IMR-90 (cell line): ENCODE data around the gene EXOC2. TPM values are rescaled to one million over a fixed set of nuclear protein-coding genes. Genes with fewer than 3 reads are reported as not detected.

ENCODE experiments used
- ATAC-seq: fragments of 200-7000 bp; cut with Tn5 transposase; 2 replicates; pipeline ENCODE4 v1.9.1; 2020; ENCODE audit warnings: low read depth, mild to moderate bottlenecking, moderate library complexity
- BruUV-seq: library from RNA; stranded (reverse); fragments of 400-500 nt; replicated peaks from 2 replicates; lab custom pipeline; 2021; lab: Mats Ljungman, UMichigan
- CTCF ChIA-PET: fragments of 300-600 bp; formaldehyde crosslinking; extraction: SDS; loops from one replicate; lab custom pipeline; 2021; ENCODE audit warnings: antibody characterized with exemption; lab: Yijun Ruan, JAX
- POLR2A ChIA-PET: fragments of 300-600 bp; sonication (Branson Sonifier 250); formaldehyde crosslinking; loops from one replicate; lab custom pipeline; 2022; ENCODE audit warnings: antibody characterized with exemption; ENCODE audit not compliant: unreplicated experiment; lab: Charles Lee
- DNase-seq: peaks from one replicate; pipeline ENCODE4 v3.0.0; 2013
- H2AFZ ChIP-seq: replicated peaks from 2 replicates; pipeline ENCODE3; 2013; ENCODE audit warnings: low read length, mild to moderate bottlenecking; ENCODE audit not compliant: poor library complexity
- H2AK5ac ChIP-seq: 2 replicates; pipeline ENCODE4 v1.6.1; 2013; ENCODE audit warnings: low read depth, low read length, inconsistent platforms
- H2AK9ac ChIP-seq: replicated peaks from 2 replicates; pipeline ENCODE3; 2013; ENCODE audit warnings: mild to moderate bottlenecking, low read depth, low read length, moderate library complexity; ENCODE audit not compliant: poor library complexity
- H2BK120ac ChIP-seq: 2 replicates; pipeline ENCODE4 v1.6.1; 2013; ENCODE audit warnings: low read depth, low read length, inconsistent platforms
- H2BK15ac ChIP-seq: 3 replicates; pipeline ENCODE4 v1.6.1; 2013; ENCODE audit warnings: low read depth, low read length, inconsistent platforms
- H2BK20ac ChIP-seq: 2 replicates; pipeline ENCODE4 v1.6.1; 2013; ENCODE audit warnings: low read depth, mild to moderate bottlenecking, inconsistent platforms, low read length, moderate library complexity
- H2BK5ac ChIP-seq: 2 replicates; pipeline ENCODE4 v1.6.1; 2013; ENCODE audit warnings: mild to moderate bottlenecking, low read depth, low read length, inconsistent platforms; ENCODE audit not compliant: poor library complexity, severe bottlenecking
- H3K14ac ChIP-seq: replicated peaks from 2 replicates; pipeline ENCODE4 v1.6.1; 2013; ENCODE audit warnings: low read depth, low read length, inconsistent platforms
- H3K18ac ChIP-seq: 2 replicates; pipeline ENCODE4 v1.6.1; 2013; ENCODE audit warnings: low read depth, low read length, control low read depth
- H3K23ac ChIP-seq: 2 replicates; pipeline ENCODE4 v1.6.1; 2013; ENCODE audit warnings: low read depth, low read length, inconsistent platforms
- H3K27ac ChIP-seq: 2 replicates; pipeline ENCODE4 v1.5.1; 2013; ENCODE audit warnings: mild to moderate bottlenecking, control low read depth, low read length; ENCODE audit not compliant: insufficient read depth
- H3K27me3 ChIP-seq: 2 replicates; pipeline ENCODE4 v1.6.1; 2013; ENCODE audit warnings: low read length; ENCODE audit not compliant: control insufficient read depth, insufficient read depth
- H3K36me3 ChIP-seq: 2 replicates; pipeline ENCODE4 v1.6.1; 2013; ENCODE audit warnings: low read length, mixed read lengths; ENCODE audit not compliant: control insufficient read depth, insufficient read depth
- H3K4ac ChIP-seq: 2 replicates; pipeline ENCODE4 v1.6.1; 2013; ENCODE audit warnings: low read depth, low read length, inconsistent platforms
- H3K4me1 ChIP-seq: 2 replicates; pipeline ENCODE4 v1.6.1; 2013; ENCODE audit warnings: low read length, mixed read lengths; ENCODE audit not compliant: control insufficient read depth, insufficient read depth
- H3K4me2 ChIP-seq: 2 replicates; pipeline ENCODE4 v1.6.1; 2013; ENCODE audit warnings: low read depth, mild to moderate bottlenecking, control low read depth, low read length, moderate library complexity
- H3K4me3 ChIP-seq: 2 replicates; pipeline ENCODE4 v1.5.1; 2013; ENCODE audit warnings: low read depth, mild to moderate bottlenecking, control low read depth, low read length, moderate library complexity; ENCODE audit not compliant: insufficient read depth
- H3K56ac ChIP-seq: 2 replicates; pipeline ENCODE4 v1.6.1; 2013; ENCODE audit warnings: low read length, inconsistent platforms; ENCODE audit not compliant: insufficient read depth; ENCODE audit errors: extremely low read depth
- H3K79me1 ChIP-seq, 2 experiments: 2 replicates each; pipeline ENCODE4 v1.6.1; 2013; ENCODE audit warnings: low read length in 2 of 2, inconsistent platforms in 1 of 2, low read depth in 1 of 2
- H3K9ac ChIP-seq: 2 replicates; pipeline ENCODE4 v1.6.1; 2013; ENCODE audit warnings: low read depth, low read length, control low read depth
- H3K9me1 ChIP-seq: 2 replicates; pipeline ENCODE4 v1.6.1; 2013; ENCODE audit warnings: low read length, inconsistent platforms; ENCODE audit not compliant: insufficient read depth
- H3K9me3 ChIP-seq: 2 replicates; pipeline ENCODE4 v1.6.1; 2013; ENCODE audit warnings: low read length; ENCODE audit not compliant: control insufficient read depth, insufficient read depth
- H4K20me1 ChIP-seq: 2 replicates; pipeline ENCODE4 v1.6.1; 2013; ENCODE audit warnings: low read length, inconsistent platforms; ENCODE audit not compliant: insufficient read depth
- H4K5ac ChIP-seq: 2 replicates; pipeline ENCODE4 v1.6.1; 2013; ENCODE audit warnings: mild to moderate bottlenecking, low read depth, low read length, control low read depth
- H4K8ac ChIP-seq, 2 experiments: 2 replicates each; pipeline ENCODE4 v1.6.1; 2013; ENCODE audit warnings: low read depth in 2 of 2, low read length in 2 of 2, control low read depth in 1 of 2, inconsistent platforms in 1 of 2
- H4K91ac ChIP-seq: 2 replicates; pipeline ENCODE4 v1.6.1; 2013; ENCODE audit warnings: low read depth, low read length, inconsistent platforms; ENCODE audit not compliant: insufficient read depth
- BHLHE40 ChIP-seq: fragments of 150-350 bp; IDR thresholded peaks from 2 replicates; pipeline ENCODE4 v1.6.1; 2016; ENCODE audit warnings: mild to moderate bottlenecking, low read depth, low read length
- CEBPB ChIP-seq: IDR thresholded peaks from 2 replicates; pipeline ENCODE4 v1.6.1; 2012; ENCODE audit warnings: low read depth, low read length, improper control_type of control experiment
- CHD1 ChIP-seq: IDR thresholded peaks from 2 replicates; pipeline ENCODE4 v1.6.1; 2012; ENCODE audit warnings: low read depth, low read length, improper control_type of control experiment
- CTCF ChIP-seq: conservative IDR thresholded peaks from 2 replicates; pipeline ENCODE4 v1.5.1; 2012; ENCODE audit warnings: mild to moderate bottlenecking, low read depth, low read length, improper control_type of control experiment
- ELK1 ChIP-seq: fragments of 150-350 bp; IDR thresholded peaks from 2 replicates; pipeline ENCODE4 v1.6.1; 2016; ENCODE audit warnings: low read depth, mild to moderate bottlenecking, low read length, moderate library complexity, borderline replicate concordance
- FOS ChIP-seq: fragments of 150-350 bp; IDR thresholded peaks from 2 replicates; pipeline ENCODE4 v1.6.1; 2016; ENCODE audit warnings: low read depth, low read length
- MAFK ChIP-seq: IDR thresholded peaks from 2 replicates; pipeline ENCODE4 v1.6.1; 2012; ENCODE audit warnings: low read depth, low read length, improper control_type of control experiment
- MAZ ChIP-seq: IDR thresholded peaks from 2 replicates; pipeline ENCODE4 v1.6.1; 2012; ENCODE audit warnings: low read depth, mild to moderate bottlenecking, low read length, improper control_type of control experiment, moderate library complexity, borderline replicate concordance
- MXI1 ChIP-seq: IDR thresholded peaks from 2 replicates; pipeline ENCODE4 v1.6.1; 2012; ENCODE audit warnings: low read depth, mild to moderate bottlenecking, low read length, moderate library complexity, borderline replicate concordance
- NFE2L2 ChIP-seq: fragments of 150-350 bp; IDR thresholded peaks from 2 replicates; pipeline ENCODE4 v1.6.1; 2016; ENCODE audit warnings: low read depth, mild to moderate bottlenecking, low read length
- POLR2A ChIP-seq: IDR thresholded peaks from 2 replicates; pipeline ENCODE4 v1.6.1; 2012; ENCODE audit warnings: mild to moderate bottlenecking, low read depth, low read length
- RAD21 ChIP-seq: IDR thresholded peaks from 2 replicates; pipeline ENCODE4 v1.6.1; 2012; ENCODE audit warnings: low read length, improper control_type of control experiment
- RCOR1 ChIP-seq: IDR thresholded peaks from 2 replicates; pipeline ENCODE4 v1.6.1; 2012; ENCODE audit warnings: mild to moderate bottlenecking, low read length, improper control_type of control experiment; ENCODE audit not compliant: insufficient replicate concordance
- RFX5 ChIP-seq: IDR thresholded peaks from 2 replicates; pipeline ENCODE4 v1.8.0; 2012; ENCODE audit warnings: low read depth, mild to moderate bottlenecking, low read length, moderate library complexity
- SMC3 ChIP-seq: fragments of 150-350 bp; IDR thresholded peaks from 2 replicates; pipeline ENCODE4 v1.6.1; 2016; ENCODE audit warnings: low read depth, mild to moderate bottlenecking, antibody characterized with exemption, low read length, moderate library complexity
- USF2 ChIP-seq: fragments of 150-350 bp; IDR thresholded peaks from 2 replicates; pipeline ENCODE4 v1.6.1; 2017; ENCODE audit warnings: mild to moderate bottlenecking, antibody characterized with exemption, low read length, low read depth
- WGBS, 2 experiments: methylation state at CpG; one replicate each; pipeline versions ENCODE4 v1.1.5 to v1.1.7; 2013; ENCODE audit warnings: missing lambda C conversion rate in 2 of 2; ENCODE audit not compliant: insufficient read length in 1 of 2; ENCODE audit errors: extremely low coverage in 2 of 2; 5-methylcytosine and 5-hydroxymethylcytosine counted together
- dilution Hi-C: fragments of 300-500 bp; cut with HindIII; formaldehyde crosslinking; loops from one replicate; pipeline ENCODE4 v1.14.3; 2018; ENCODE audit warnings: low sequenced_read_pairs; ENCODE audit not compliant: unreplicated experiment
- in situ Hi-C: fragments of 300-500 bp; cut with MboI; formaldehyde crosslinking; loops from 3 replicates; pipeline ENCODE4 v1.14.3; 2019; ENCODE audit warnings: low sequenced_read_pairs, inconsistent platforms, mixed read lengths
- intact Hi-C: fragments of 100-400 bp; cut with micrococcal nuclease; formaldehyde crosslinking; loops from 2 replicates; pipeline ENCODE4 v1.10.0; 2022
- polyA plus RNA-seq, 3 experiments: library from polyadenylated mRNA; depleted of rRNA; stranded (reverse); fragments of >200 nt; gene quantifications; 2 replicates each; pipeline ENCODE4 v1.2.3, GENCODE V29; 2012; ENCODE audit warnings: low replicate concordance in 1 of 3
- total RNA-seq: library from RNA; depleted of rRNA; stranded (reverse); fragments of >200 nt; gene quantifications from 2 replicates; pipeline ENCODE4 v1.2.3, GENCODE V29; 2012

Gene EXOC2
- total and polyA plus RNA-seq, 2 of the 4 experiments (the other 2 are of a cell fraction), result 13.1 to 37.3 TPM

GRCh38 chr6:506508-506907, 186.4 kb downstream of the EXOC2 start:
- Histone ChIP-seq H2AFZ (no peak overlapping the region), H2BK15ac (no peak overlapping the region), H3K9me3 (no peaks in the 10 kb centered on the region), H4K5ac (no peak overlapping the region), H3K4me1 (no peaks in the 10 kb centered on the region), H3K56ac (no peak overlapping the region), H3K23ac (no peak overlapping the region), H3K27ac (no peak overlapping the region), H3K4me3 (no peak overlapping the region), H3K4ac (no peak overlapping the region), H2BK20ac (no peak overlapping the region), H4K20me1 (no peaks in the 10 kb centered on the region), H4K91ac (no peak overlapping the region), H3K36me3 (peaks cover 6% of the 10 kb centered on the region; the same call in 1 of the 2 replicates), H3K27me3 (no peaks in the 10 kb centered on the region), H2BK120ac (no peak overlapping the region), H3K14ac (no peak overlapping the region), H3K9ac (no peak overlapping the region), H3K4me2 (no peak overlapping the region), H4K8ac (no peak overlapping the region), H3K9me1 (0 out of 2 replicates have a peak, but pooled peaks cover 3% of the 10 kb centered on the region), H2BK5ac (no peak overlapping the region), H3K18ac (no peak overlapping the region), H3K79me1 (peaks cover 0 to 3% of the 10 kb centered on the region in 2 experiments; a peak in 2 of 4 replicates), H2AK9ac (no peak overlapping the region), H2AK5ac (no peak overlapping the region)
- ChIA-PET POLR2A (no interaction called here), CTCF (no interaction called here)
- in situ Hi-C loops (no loop called here), intact Hi-C loops (loop anchor here (10.0 kb wide), 1 partner anchor 212 kb away; the partner anchor contains the start of gene DUSP22), dilution Hi-C loops (no loop called here)
- DNase-seq, result no peak
- no CpG with 5 or more reads among the region's 4 CpGs for WGBS, 2 experiments
- TF ChIP-seq MAFK, result no peak
- no peak for TF ChIP-seq RAD21
- TF ChIP-seq CTCF, result no peak
- no peak for TF ChIP-seq NFE2L2
- TF ChIP-seq RCOR1, result no peak
- TF ChIP-seq ELK1, result no peak
- no peak for TF ChIP-seq SMC3
- TF ChIP-seq CHD1, result no peak
- TF ChIP-seq MXI1, result no peak
- TF ChIP-seq BHLHE40, result no peak
- TF ChIP-seq CEBPB, result no peak
- TF ChIP-seq USF2, result no peak
- no peak for TF ChIP-seq MAZ
- TF ChIP-seq POLR2A, result no peak
- TF ChIP-seq FOS, result no peak
- TF ChIP-seq RFX5, result no peak
- no peak for ATAC-seq
- BruUV-seq, result no TSS peak
